Stimulated activated CD8-positive, alpha-beta memory T cell treated with anti-CD3 and anti-CD28 coated beads, Interleukin-12 subunit alpha, Interleukin-12 subunit beta, amount 100 ng/mL, for 24 hours (primary cell): ENCODE data around the gene PPARD.
"Not testable (repeated sequence)": the region's sequence is repeated elsewhere in the genome, so short reads cannot be mapped to it uniquely, and the experiment has no call there.

Source experiments
- DNase-seq: peaks from one replicate; pipeline ENCODE4 v3.0.0-alpha.2; 2020; ENCODE audit errors: extremely low read depth

Gene PPARD

DNA sequence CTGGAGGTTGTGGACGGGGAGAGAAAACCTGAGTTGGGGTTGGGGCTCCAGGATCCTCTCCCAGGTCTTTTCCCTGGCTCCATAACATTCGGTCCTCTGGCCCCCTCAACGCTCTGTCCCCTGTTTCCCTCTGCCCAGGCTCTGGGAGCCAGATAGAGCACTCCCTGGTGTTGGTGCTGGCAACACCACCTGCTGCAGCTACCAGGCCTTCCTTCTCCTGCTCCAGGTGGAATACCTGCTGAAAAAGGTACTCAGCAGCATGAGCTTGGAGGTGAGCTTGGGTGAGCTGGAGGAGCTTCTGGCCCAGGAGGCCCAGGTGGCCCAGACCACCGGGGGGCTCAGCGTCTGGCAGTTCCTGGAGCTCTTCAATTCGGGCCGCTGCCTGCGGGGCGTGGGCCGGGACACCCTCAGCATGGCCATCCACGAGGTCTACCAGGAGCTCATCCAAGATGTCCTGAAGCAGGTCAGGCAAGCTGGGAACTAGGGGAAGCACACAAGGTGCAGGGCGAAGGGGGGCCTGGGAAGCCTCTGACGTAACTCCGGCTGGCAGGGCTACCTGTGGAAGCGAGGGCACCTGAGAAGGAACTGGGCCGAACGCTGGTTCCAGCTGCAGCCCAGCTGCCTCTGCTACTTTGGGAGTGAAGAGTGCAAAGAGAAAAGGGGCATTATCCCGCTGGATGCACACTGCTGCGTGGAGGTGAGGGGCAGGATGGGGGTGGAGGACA lies 30.1 kb upstream of the PPARD start:
- DNase-seq, result no peak

DNA sequence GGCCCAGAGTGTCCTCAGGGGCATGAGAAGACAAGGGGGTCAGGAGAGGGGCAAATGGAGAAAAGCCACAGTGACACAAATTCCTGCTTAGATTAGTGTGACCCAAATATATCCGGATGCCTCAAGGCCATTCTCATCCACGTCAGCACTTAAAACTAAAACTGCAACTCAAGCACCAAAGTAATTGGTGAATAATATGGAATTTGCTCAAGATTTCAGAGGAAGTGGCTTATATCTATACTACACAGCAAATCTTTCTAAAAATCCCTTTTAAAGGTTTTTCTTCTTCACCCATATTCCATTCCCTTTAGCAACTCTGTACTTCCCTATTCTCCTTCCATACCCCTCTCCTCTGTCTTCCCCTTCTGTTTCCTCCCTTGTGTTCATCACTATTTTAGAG lies 29.6 kb upstream of the PPARD start:
- DNase-seq, result no peak

DNA sequence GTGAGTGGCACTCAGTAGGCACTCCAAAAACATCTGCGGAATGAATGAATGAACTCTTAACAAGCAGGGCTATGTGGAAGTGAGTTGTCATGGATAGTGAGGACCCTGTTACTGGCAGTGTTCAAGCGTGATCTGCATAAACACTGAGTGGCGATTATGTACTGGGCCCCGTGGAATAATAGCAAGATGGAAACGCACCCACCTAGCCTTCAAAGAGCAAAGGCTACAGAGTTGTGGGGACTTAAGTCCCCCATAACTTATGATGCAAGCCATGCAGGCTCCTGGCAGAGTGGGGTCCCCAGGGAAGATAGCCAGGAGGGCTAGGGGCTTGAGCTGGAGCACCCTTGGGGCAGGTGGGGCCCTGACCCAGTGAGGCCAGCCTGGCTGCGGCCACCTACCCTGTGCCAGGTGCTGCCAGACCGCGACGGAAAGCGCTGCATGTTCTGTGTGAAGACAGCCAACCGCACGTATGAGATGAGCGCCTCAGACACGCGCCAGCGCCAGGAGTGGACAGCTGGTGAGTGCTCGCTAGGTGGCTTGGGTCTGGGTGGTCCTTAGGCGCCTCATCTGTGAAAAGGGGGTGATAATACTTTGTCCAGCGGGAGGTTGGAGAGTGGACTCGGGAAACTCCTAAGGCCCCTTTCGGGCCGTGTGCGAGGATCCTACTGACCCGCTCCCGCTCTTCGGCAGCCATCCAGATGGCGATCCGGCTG lies 24.7 kb upstream of the PPARD start:
- no peak for DNase-seq

DNA sequence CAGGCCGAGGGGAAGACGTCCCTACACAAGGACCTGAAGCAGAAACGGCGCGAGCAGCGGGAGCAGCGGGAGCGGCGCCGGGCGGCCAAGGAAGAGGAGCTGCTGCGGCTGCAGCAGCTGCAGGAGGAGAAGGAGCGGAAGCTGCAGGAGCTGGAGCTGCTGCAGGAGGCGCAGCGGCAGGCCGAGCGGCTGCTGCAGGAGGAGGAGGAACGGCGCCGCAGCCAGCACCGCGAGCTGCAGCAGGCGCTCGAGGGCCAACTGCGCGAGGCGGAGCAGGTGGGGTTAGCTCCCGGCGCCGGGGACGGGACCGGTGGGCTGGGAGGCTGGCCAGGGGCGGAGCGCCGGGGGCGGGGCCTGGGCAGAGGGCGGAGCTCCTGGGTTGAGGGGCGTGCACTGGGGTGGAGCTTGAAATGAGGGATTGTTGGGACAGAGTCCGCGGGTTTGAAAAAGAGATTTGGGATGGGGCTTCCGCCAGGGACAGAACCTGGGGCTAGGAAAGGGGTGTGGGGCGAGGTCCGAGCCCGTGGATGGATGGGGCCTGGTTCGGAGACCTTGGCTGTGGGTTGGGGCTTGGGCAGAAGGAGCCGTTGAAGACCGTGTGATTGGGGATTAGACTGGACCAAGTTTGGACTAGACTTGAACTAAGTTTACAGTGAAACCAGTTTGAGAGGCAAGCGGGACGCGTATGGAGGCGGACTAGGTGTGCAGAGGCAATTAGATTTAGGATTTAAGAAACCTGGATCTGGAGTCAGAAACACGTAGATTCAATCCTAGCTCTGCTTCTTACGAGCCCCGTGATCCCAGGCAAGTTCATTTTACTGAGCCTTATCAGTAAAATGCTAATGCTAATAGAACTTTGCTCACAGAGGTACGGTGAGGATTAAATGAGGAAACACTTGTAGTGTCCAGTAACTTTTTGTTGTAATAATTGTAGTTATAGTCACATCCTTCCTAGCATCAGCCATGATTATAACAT lies 23.9 kb upstream of the PPARD start:
- DNase-seq, result no peak

DNA sequence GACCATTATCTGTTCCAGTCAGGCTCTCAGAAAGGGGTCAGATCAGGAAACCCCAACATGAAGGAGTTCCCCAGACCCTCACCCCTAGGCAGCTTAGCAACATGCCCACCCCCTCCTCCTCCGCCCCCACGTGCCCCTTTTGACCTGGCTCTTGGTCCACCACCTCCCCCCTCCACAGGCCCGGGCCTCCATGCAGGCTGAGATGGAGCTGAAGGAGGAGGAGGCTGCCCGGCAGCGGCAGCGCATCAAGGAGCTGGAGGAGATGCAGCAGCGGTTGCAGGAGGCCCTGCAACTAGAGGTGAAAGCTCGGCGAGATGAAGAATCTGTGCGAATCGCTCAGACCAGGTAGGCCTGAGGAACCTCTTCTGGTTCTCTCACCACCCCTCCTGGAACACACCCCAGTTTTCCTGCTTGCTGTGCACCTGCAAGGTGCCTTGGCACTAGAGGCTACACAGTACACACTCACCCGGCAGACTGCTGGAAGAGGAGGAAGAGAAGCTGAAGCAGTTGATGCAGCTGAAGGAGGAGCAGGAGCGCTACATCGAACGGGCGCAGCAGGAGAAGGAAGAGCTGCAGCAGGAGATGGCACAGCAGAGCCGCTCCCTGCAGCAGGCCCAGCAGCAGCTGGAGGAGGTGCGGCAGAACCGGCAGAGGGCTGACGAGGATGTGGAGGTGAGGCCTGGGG lies 22.9 kb upstream of the PPARD start:
- no peak for DNase-seq

DNA sequence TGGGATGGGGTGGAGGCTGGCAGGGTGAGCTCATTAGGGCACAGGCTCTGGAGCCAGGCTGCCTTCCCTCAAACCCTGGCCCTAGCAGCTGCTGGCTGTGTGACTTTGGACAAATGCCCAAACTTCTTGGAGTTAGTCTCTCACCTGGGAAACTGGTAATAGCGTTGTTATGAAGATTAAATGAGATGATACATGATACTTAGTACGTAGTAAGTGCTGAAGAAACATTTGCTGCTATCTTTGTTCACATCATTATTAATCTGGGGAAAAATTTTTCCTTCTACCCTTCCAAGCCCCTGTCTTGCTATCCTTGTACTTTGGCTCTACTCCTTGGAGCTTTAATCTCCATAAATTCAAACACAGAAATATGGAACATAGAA lies 22.3 kb upstream of the PPARD start:
- no peak for DNase-seq

DNA sequence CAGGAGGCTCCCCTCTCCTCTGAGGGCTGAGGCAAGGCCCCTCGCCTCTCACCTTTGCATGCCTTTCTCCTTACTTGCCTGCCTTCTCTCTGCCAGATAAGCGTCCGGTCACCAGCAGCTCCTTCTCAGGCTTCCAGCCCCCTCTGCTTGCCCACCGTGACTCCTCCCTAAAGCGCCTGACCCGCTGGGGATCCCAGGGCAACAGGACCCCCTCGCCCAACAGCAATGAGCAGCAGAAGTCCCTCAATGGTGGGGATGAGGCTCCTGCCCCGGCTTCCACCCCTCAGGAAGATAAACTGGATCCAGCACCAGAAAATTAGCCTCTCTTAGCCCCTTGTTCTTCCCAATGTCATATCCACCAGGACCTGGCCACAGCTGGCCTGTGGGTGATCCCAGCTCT lies 21.3 kb upstream of the PPARD start:
- DNase-seq, result no peak

DNA sequence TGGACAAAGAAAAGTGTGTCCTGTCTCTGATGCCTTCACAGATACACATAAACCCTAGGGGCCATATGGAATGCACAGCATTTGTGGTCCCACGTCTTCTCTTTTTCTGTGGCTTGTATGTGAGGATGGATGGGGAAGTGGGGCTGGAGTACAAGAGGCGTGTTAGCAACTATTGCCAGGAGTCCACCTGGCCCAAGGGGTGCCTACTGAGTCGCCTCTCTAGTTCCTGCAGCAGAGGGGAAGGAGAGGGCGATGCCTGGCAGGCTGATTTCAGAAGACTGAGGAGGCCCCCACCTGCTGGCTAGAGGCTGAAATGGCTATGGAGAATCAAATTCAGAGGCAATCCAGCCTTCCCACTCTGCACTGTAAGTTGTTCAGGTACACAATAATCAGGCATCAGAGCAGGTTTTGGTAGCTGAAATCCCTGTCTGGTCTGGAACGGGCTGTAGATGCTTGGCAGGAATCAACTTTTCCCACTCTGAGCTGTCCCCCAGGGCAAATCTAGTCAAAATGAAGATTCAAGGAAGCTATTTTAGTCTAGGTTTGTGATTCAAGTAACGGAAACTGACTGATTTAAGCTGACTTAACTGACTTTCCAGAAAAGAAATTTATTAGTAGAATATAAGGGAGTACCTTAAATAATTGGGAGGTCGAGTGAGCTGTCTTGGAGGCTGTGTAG lies 14.9 kb upstream of the PPARD start:
- peak; percentile 39 for DNase-seq

DNA sequence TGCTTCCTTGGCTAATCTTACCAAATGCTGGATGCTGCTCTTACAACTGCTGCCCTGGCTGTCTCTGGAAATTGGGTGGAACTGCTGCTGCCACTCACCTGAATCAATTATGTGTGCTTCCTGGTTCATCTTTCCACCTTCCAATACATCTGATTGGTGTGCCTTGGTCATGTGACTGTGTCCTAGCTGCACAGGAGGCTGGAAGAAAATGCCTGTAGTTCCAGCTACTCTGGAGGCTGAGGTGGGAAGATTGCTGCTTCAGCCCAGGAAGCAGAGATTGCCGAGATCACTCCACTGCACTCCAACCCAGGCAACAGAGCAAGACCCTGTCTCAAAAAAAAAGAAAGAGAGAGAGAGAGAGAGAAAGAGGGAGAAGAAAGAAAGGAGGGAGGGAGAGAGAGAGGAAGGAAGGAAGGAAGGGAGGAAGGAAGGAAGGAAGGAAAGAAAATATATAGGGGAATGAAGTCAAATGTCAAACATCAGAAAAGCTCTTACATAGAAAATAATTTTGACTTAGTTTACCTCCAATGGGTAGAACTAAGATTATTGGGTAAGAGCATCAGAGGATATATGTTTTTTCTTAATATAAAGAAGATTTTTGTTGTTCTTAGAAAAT lies 14.1 kb upstream of the PPARD start:
- no peak for DNase-seq

DNA sequence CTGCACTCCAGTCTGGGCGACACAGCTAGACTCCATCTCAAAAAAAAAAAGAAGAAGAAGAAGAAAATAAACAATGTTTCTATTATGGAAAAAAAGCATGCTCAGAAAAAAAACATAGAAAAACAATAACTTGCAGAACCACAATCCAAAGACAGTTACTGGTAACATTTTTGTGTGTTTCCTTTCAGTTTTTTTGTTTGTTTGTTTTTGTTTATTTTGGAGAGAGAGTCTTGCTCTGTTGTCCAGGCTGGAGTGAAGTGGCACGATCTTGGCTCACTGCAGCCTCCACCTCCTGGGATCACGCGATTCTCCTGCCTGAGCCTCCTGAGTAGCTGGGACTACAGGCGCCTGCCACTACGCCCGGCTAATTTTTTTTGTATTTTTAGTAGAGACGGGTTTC lies 13.4 kb upstream of the PPARD start:
- DNase-seq, result not testable (repeated sequence)

DNA sequence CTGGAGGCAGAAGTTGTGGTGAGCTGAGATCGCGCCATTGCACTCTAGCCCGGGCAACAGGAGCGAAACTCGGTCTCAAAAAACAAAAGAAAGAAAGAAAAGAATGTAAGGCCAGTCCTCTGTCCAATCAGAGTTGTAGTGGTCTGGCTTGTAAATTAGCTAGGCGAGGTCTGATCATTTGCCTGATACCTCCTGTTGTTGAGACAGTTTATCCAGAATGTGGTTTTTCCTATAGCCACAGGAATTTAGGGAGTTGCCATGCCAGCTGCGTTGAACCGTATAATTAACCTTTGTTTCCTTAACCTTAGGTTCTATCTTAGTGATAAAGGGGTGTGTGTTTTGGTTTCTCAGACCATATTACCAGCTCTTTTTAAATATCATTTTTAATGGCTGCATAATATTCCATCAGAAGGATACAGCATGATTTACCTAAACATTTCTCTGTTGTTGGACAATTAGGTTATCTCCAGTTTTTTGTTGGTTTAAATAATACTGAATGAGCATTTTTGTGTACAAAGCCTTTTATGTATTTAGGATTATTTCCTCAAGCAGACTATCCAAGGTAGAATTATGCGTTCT lies 11.7 kb upstream of the PPARD start:
- DNase-seq, result no peak

DNA sequence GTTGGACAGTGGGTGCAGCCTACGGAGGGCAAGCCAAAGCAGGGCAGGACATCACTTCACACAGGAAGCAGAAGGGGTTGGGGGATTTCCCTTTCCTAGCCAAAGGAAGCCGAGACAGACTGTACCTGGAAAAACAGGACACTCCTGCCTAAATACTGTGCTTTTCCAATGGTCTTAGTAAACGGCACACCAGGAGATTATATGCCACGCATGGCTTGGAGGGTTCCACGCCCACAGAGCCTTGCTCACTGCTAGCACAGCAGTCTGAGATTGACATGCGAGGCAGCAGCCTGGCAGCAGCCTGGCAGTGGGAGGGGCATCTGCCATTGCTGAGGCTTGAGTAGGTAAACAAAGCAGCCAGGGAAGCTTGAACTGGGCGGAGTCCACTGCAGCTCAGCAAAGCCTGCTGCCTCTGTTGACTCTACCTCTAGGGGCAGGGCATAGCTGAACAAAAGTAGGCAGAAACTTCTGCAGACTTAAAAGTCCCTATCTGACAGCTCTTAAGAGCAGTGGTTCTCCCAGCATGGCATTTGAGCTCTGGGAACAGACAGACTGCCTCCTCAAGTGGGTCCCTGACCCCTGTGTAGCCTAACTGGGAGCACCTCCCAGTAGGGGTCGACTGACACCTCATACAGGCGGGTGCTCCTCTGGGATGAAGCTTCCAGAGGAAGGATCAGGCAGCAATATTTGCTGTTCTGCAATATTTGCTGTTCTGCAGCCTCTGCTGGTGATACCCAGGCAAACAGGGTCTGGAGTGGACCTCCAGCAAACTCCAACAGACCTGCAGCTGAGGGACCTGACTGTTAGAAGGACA lies 10.1 kb upstream of the PPARD start:
- DNase-seq, result not testable (repeated sequence)

DNA sequence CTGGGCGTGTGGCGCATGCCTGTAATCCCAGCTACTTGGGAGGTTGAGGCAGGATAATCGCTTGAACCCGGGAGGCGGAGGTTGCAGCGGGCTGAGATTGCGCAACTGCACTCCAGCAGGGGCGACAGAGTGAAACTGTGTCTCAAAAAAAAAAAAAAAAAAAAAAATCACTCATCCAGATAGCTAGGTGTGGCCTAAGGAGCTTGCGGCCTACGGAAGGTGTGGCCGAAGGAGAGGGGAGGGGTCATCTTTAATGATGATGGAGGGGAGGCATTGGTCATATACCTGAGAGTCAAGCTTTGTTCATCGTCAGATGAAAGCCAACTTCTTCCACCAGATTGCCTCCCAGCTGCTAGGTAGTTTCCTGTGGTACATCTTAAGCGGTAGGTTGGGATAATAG lies 801 bp upstream of the PPARD start:
- DNase-seq, result no peak

DNA sequence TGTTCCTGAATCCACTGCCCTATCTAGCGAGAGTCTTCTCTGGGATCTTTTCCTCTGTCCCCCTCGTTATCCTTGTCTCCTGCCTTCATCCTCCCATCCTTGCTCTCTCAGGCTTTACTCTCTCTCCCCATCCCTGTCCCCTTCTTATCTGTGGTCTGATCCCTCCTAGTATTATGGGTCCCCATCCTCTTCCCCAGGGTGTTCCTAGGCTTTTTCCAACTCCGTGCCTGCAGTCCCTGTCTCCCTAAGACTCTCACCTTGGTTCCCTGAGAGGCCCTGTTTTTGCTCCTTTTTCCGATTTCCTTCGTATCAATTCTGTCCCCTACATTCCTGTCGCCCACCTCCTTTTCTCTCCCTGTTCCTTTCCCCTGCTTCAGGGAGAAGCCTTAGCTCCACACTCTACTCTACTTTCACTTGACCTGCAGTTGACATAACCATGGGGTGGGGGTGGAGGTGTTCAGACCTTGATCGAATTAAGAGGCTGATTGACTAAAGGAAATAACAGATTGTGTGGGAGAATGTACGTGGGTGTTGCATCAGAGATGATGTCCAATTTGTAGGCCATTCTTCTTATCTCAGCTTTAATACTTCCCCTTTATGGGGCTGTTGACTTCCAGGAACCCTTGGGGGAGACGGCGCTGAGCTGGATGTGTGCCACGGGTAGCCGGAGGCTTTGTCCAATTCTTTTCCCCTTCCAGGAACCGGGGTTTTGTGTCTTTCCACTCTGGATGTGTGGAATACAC lies 905 bp downstream of the PPARD start:
- no peak for DNase-seq

DNA sequence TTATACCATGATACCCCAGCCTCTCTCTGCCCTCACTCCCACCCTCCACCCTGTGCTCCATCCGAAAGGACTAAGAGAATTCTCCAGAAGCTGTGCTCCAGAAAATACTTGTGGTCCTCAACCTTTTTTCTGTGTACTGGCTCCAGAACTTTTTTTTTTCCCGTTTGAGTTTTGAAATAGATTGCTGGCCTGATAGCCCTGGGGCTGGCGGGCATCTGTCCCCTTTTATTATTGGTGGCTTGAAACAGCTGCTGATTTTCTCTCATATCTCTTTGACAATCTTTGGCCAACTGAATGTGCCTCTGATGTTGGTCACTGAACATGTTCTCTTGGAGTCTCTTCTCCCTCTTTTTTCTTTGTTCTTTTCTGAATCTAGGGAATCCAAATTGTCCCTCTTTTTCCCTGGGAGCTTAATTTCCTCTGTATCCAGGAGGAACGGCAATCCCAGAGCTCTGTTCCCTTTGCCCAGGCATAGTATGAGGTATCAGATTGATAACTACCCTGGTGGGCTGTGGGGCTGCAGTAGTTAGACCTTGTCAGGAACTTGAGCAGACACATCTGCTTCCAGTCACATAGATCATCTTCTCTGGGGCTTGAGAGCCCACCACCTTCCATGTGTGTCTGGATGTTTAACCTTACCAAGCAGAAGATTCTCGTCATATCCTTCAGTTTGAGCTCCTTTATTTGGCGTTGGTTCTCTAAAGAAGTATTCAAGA lies 1.6 kb downstream of the PPARD start:
- DNase-seq, result no peak

DNA sequence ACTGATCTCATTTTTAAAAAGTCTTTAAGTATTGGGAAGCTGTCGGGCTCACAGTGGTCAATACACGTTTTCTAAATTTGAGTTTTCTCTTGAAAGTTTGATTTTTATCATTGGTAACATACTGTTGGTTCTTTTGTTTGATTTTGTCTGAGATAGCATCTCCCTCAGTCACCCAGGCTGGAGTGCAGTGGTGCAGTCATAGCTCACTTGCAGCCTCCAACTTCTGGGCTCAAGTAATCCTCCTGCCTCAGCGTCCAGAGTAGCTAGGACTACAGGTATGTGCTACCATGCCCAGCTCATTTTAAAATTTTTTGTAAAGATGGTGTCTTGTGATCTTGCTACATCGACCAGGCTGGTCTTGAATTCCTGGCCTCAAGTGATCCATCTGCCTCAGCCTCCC lies 9.1 kb downstream of the PPARD start:
- no peak for DNase-seq

DNA sequence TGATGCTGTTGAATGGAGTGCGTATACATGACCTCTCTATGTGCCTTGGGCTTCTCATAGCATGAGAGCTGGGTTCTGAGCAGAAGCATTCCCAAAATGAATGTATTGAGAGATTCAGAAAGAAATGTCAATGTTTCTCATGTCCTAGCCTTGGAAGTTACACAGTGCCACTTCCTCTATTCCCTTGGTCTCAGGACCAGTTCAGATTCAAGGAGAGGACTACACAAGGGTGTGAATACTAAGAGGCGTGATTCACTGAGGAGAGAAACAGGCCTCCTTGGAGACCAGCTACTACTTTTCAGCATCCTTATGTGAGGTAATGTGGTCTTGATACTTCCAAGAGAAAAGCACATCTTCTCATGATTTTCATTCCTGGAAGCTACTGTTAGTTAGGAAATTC lies 10.4 kb downstream of the PPARD start:
- DNase-seq, result no peak
